Right lung (tissue), 5 donors: ENCODE data around the gene PIGB. TPM values are rescaled to one million over a fixed set of nuclear protein-coding genes. Genes with fewer than 3 reads are reported as not detected.
"Not testable (repeated sequence)": the region's sequence is repeated elsewhere in the genome, so short reads cannot be mapped to it uniquely, and the experiment has no call there.

Experiments
- DNase-seq, 2 donors: peaks; one replicate each; pipeline ENCODE4 v3.0.0-alpha.2; 2013
- polyA plus RNA-seq, 5 donors: library from polyadenylated mRNA; unstranded; fragments of 120-200 nt; gene quantifications; one replicate each; pipeline versions ENCODE4 v1.2.1 to v1.2.3, GENCODE V29; 2013; ENCODE audit warnings: inconsistent platforms in 1 of 5, low replicate concordance in 1 of 5; ENCODE audit not compliant: insufficient read length in 5 of 5, insufficient read depth in 1 of 5

The PIGB gene
- polyA plus RNA-seq, 5 donors = 17.5 to 23.3 (median 20.4) TPM

GRCh38 chr15:55290528-55291057 is 28.4 kb upstream of the PIGB start:
- peak; percentile 79 to 85 for DNase-seq

- no peak for DNase-seq
These were observed 21.7 kb upstream of the PIGB start for GRCh38 chr15:55297315-55297714.

GRCh38 chr15:55302801-55303200 is 16.2 kb upstream of the PIGB start:
- not testable (repeated sequence) for DNase-seq

GRCh38 chr15:55319537-55320237 is 665 bp downstream of the PIGB start:
- no peak for DNase-seq

GRCh38 chr15:55320238-55320550 is 1.2 kb downstream of the PIGB start:
- DNase-seq = no peak

- DNase-seq = no peak
These were observed 1.9 kb downstream of the PIGB start for GRCh38 chr15:55320963-55321362.

GRCh38 chr15:55322467-55322866 is 3.4 kb downstream of the PIGB start:
- no peak for DNase-seq

- DNase-seq = no peak
These were observed 8.4 kb downstream of the PIGB start for GRCh38 chr15:55327387-55327786.

GRCh38 chr15:55334371-55334770 is 15.3 kb downstream of the PIGB start:
- DNase-seq = no peak

- no peak for DNase-seq
These were observed 16.0 kb downstream of the PIGB start for GRCh38 chr15:55334997-55335396.

GRCh38 chr15:55337160-55337559 is 18.1 kb downstream of the PIGB start:
- no peak for DNase-seq

GRCh38 chr15:55343168-55343567 is 24.1 kb downstream of the PIGB start:
- DNase-seq = no peak

- peak in 1 of 2 donors; percentile 7 for DNase-seq
These were observed 25.2 kb downstream of the PIGB start for GRCh38 chr15:55344206-55344605.

- no peak for DNase-seq
These were observed 29.3 kb downstream of the PIGB start for GRCh38 chr15:55348281-55348778.

- no peak for DNase-seq
These were observed 30.3 kb downstream of the PIGB start for GRCh38 chr15:55349282-55349681.

- DNase-seq = no peak
These were observed 34.0 kb downstream of the PIGB start for GRCh38 chr15:55353025-55353424.

- DNase-seq = no peak
These were observed 38.1 kb downstream of the PIGB start for GRCh38 chr15:55356985-55357585.

- DNase-seq = no peak
These were observed 38.8 kb downstream of the PIGB start for GRCh38 chr15:55357774-55358173.

- no peak for DNase-seq
These were observed 39.4 kb downstream of the PIGB start for GRCh38 chr15:55358471-55358870.

- DNase-seq = no peak
These were observed 41.2 kb downstream of the PIGB start for GRCh38 chr15:55360256-55360655.

GRCh38 chr15:55361048-55361447 is 42.0 kb downstream of the PIGB start:
- no peak for DNase-seq

GRCh38 chr15:55362641-55363040 is 43.6 kb downstream of the PIGB start:
- no peak for DNase-seq

- no peak for DNase-seq
These were observed 48.0 kb downstream of the PIGB start for GRCh38 chr15:55366981-55367380.
